HK-2 (cell line): ENCODE data around the gene FOXO3.
A peak's percentile ranks its signal among the peaks of the same experiment; 100 is the strongest.
"Not testable (repeated sequence)": the region's sequence is repeated elsewhere in the genome, so short reads cannot be mapped to it uniquely, and the experiment has no call there.

Source experiments
- DNase-seq: peaks from one replicate; pipeline ENCODE4 v3.0.0-alpha.2; 2018; ENCODE audit not compliant: unreplicated experiment

The FOXO3 gene

DNA sequence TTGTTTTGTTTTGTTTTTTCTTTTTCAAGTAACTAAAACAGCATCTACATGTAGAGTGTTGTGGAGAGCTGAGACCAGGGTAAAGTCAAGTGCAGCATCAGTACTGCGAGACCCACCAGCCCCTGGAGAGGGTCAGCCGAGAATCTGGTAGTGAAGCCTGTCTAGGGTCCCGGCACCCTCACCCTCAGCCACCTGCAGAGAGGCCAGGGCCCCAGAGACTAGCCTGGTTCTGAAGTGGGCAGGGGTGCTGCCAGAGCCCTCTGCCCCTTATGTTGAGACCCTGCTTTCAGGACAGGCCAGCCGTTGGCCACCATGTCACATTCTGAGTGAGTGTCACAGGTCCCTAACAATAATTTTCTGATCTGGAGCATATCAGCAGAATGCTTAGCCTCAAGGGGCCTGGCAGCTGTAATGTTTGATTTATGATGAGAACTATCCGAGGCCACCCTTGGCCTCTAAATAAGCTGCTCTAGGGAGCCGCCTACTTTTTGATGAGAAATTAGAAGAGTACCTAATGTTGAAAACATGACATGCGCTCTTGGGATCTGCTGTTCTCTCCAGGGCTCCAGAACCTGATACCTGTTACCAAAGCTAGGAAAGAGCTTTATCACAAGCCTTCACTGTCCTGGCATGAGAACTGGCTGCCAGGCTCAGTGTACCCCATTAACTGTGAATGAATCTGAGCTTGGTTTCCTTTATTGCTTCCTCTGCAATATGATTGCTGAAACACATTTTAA is 121.8 kb downstream of the FOXO3 start:
- DNase-seq, result not testable (repeated sequence)

GRCh38 chr6:108683976-108684375 is 123.3 kb downstream of the FOXO3 start:
- DNase-seq, result not testable (repeated sequence)

- no peak for DNase-seq
Observed at GRCh38 chr6:108684771-108685329, 124.1 kb downstream of the FOXO3 start.

DNA sequence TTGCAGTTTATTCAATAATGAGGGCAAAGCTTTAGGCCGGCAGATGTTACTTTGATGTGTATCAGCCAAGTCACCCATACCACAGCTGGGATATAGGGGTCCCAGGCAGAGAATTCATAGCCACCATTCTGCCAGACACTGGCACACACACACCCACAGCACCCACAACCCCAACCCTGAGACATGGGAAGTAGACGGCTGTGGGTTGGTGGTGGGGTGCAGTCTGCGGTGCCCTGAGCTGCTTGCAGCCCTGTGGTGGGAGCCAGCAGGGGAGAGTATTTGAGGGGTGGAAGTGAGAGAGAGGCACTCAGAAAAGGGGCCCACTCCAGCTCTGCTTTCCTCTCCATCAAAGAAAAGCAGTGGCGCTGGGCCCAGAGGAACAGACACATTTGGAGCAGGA is 125.3 kb downstream of the FOXO3 start:
- no peak for DNase-seq

- no peak for DNase-seq
Observed at GRCh38 chr6:108686896-108687295, 126.2 kb downstream of the FOXO3 start.

DNA sequence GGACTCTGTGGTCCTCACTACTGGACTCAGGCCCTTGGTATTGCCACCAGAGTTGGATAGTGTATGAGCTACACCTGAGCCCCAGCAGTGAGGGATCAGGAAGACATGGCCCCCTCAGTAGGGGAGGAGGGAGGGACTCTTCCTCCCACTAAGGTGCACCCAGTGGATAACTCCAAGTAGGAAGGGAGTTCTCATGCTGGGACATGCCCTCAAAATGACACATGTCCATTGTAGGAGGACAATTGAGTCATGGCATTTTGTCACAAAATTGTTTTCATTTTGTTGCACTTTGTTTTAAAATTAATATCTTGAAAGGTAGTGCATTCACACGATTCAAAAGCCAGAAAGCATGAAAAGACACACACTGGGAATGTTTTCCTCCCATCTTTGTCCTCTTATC is 127.2 kb downstream of the FOXO3 start:
- DNase-seq, result no peak

DNA sequence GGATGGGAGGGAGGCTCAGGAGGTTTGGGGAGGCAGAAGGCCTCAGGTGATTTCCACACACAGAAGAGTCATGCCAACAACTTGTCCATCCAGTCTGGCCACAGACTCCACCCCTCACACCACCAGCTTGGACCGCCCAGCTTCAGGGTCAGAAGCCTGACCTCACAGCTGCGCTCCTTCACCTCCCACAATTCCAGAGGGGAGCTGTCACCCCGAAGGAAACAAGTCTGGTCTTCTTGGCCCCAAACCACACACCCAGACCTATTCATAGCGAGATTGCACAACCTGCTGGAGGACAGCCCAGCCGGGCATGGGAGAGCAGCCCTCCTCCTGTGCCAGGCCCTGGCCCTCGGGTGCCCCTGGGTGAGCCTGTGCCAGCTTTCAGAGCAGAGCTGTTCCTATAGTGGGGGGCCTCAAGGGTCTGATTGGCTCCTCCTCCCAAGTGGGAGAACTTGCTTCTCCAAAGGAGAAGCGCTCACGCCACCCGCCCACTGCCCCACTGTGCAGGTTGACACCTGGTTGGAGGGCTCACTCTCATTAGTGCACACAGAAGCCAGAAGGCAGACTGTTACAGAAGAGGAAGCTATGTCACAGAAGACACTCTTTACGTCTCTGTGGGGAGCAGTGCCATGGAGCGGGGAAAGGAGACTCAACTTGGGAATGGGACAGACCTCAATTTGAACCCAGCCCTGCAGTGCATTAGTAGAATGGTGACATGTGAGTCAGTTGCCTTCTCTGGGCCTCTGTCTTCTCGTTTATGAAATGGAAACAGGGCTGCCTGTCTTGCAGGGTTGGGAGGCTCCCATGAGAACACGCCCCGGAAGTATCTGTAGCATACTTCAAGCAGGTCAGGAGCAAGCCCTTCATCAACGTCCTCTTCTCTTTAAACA is 128.8 kb downstream of the FOXO3 start:
- DNase-seq, result peak; percentile 51

DNA sequence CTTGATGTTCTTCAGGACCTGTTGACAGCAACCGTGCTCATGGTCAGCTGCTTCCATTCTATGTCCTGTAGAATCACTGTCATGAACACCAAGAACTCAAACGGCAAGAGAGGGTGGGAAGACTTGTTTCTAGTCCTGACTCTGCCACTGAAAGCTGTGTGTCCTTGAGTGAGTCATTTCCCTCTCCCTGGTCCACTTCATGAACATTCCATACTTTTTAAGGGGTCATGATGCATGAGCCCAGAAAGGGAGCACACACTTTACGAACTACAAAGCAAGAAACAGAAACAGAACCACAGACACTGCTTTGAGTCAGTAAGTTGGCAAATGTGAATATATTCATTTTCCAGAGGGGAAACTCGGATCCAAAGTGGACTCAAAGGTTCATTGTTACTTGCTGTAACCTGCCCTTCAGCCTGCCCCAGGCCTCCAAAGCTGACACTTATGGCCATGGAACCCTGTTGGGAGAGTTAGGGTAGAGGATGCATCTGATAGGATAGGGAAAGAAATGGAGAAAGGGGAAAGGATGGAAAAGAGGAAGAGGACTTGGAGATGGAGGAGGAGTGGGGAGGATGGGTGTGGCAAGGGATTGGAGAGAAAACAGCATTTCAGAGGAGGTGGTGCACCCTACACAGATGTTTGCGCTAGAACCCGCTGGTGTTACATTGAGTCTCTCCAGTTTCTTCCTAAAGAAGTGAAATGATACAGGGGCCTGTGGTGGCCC is 129.8 kb downstream of the FOXO3 start:
- no peak for DNase-seq

GRCh38 chr6:108693430-108694154 is 132.9 kb downstream of the FOXO3 start:
- DNase-seq, result no peak

DNA sequence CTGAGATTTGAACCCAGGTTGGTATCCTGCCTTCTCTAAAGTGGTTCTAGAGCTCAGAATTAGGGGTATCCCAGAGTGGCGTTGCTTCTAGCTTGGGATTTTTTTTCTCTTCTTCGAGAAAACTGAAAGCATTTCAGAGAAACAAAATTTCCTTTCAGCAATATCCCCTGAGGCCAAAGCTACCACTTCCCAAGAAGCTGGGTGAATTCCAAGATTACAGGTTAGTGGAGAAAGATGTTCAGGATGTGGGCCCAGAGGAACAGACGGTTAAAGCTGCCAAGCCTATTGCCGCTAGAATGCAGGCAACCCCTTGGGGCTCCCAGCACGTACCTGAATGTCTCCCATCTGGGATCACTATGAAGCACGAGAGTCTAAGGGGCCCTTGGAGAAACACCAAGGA is 134.1 kb downstream of the FOXO3 start:
- no peak for DNase-seq

DNA sequence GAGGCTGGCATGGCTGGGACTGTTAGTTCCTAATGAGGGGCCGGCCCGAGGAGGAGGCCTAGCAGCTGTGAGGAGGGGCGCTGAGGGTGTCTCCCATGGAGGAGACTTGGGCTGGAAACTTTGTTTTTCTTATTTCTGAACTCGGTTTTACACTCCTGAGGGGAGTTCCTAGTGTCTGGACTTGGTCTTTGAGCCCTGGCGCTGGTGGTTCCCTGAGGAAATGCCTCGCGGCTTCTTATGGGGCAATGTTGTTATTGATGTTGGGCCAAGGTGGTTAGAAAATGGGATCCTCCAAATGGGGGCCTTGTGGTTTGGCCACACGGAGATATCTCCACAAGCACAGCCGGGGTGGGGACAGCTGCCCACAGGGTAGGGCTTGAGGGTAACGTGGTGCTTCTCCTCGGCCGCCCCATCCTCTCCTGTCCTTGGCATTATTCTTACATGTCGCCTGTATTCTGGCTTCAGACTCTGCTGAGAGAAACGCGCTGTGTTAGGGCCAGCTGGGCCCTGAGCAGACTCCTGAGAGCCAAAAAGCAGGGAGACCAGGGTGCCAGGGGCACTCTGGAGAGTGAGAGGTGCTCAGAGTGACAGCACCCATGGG is 136.9 kb downstream of the FOXO3 start:
- DNase-seq, result no peak

- DNase-seq, result no peak
Observed at GRCh38 chr6:108698593-108699289, 138.0 kb downstream of the FOXO3 start.

DNA sequence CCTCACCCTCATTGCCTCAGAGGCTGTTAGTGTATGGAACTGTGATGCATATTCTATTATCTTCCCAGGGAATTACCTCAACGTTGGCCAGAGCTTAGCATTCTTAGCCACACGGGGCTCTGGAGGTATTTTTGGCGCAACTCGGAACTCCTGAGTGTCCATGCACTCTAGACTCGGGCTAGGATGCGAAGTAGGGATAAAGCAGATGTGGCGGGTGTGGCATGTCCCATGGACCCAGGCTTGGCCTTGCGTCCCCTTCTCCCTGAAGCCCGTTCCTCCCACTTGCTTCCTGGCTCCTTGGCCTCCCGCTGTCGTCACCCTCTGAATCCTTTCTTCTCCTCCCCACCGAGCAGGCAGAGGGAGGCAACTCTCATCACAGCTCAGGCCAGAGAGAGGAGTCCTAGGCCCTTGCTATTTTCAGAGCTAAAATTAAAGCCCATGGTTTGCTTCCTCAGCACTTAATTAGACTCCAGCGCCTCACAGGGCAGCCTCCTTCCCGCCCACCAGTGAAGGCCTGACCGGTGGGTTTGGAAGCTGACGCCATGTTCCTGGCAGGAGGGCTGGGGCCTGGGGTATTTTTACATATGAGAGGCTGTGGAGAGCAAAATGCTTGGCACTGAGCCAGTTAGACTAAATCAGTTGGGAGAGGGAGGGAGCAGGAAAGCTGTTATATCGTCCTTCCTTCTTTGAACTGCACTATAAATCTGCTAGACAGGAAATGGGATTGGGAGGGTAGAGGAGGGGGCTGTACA is 138.7 kb downstream of the FOXO3 start:
- DNase-seq, result no peak

DNA sequence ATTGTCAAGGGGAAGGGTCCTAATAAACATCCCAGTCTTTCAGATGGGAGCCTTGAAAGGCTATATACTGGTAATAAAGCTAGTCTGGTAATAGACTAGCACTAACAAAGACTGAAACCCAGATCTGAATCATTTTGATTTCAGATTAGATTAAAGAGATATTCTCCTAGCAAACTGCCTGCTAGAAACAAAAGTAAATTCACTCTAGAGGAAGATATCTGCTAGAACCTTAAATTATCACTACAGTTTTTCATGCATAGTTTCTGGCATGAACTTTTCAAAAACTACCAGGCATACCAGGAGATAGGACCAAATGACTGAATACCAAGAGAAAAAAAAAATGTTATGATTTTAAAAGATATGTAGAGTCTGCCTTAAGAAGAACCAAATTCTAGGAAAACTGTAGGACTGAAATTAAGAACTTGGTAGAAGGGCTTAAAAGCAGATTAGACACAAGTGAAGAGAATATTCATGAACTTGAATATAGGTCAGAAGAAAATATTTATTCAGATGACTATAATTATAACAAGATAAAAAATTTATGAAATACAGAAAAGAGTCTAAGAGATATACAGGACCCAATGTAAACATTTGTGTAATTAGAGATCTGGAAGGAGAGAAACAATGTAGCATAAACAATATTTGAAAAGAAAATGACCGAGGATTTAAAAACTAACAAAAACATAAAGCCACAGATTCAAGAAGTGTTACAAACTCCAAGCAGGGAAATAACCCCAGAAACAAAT is 141.6 kb downstream of the FOXO3 start:
- no peak for DNase-seq

DNA sequence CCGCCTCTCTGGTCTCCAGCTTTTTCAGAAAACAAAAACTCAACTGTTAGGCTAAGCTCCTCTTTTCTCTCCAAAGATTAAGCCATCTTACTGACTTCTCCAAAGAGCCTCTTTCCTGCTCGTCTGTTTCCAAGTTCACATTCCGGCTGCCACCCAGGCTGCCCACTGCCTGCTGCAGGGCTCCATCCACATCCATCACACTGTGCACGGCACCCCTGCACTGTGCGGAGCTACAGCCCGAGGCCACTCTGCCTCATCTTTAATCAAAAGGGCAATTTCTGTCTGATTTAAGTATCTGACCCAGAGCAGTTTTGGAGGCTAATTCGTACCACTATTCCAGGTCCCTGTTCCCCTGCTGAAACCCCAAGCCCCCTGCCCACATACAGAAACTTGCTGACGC is 145.9 kb downstream of the FOXO3 start:
- DNase-seq, result no peak

DNA sequence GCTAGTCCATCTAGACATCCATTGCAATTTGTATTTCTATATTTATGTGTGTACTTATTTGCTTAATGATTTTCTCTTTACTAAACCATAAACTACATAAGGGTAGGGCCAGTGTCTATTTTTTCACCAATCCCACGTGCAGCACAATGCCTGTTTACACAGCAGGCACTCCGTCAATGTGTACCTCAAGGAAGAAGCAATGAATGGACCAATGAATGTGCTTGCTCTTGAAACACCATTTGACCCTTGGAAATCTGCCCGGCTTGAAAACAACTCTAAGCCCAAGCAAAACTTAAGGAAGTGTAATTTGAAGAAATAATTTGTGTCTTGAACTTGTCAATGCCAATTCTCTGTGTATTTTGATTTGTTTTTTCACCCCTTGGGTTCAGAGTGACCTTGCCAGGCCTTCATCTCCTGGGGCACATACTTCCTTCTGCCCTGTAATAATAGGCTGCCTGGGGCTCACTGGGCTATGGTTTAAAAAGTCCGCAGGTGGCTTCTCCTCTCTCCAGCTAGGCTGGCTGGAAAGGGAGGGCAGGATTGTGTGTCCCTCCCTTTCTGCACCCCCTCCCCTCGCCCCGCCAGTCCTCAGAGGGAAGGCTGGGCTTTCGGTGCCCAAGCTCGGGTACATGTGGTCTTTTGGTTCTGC is 146.7 kb downstream of the FOXO3 start:
- no peak for DNase-seq

GRCh38 chr6:108710030-108710429 is 149.3 kb downstream of the FOXO3 start:
- no peak for DNase-seq

GRCh38 chr6:108710551-108710950 is 149.8 kb downstream of the FOXO3 start:
- DNase-seq, result no peak
